Measurements from ENCODE around the gene PPP2R2D.

The PPP2R2D gene

DNA sequence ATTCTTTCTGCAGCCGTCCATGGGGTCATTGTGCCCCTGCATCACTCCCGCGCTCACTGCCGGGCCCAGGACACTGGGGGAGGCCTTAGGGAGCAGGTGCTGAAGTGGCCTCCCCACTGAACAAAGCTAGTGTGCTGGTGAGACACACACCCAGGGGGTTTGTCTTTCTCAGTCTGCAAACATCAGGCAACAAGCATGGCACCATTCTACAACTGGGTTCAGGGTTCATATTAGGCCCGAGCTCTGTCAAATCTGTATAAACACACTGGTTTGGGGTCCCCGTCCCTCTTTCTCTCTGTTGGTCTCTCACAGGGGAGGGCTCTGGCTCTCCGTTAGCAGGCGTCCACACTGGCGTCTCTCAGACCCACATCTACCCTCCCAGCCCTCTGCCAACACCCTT, 11.1 kb upstream of the PPP2R2D start:
- no peak for DNase-seq (ENCODE audit: low read depth)

DNA sequence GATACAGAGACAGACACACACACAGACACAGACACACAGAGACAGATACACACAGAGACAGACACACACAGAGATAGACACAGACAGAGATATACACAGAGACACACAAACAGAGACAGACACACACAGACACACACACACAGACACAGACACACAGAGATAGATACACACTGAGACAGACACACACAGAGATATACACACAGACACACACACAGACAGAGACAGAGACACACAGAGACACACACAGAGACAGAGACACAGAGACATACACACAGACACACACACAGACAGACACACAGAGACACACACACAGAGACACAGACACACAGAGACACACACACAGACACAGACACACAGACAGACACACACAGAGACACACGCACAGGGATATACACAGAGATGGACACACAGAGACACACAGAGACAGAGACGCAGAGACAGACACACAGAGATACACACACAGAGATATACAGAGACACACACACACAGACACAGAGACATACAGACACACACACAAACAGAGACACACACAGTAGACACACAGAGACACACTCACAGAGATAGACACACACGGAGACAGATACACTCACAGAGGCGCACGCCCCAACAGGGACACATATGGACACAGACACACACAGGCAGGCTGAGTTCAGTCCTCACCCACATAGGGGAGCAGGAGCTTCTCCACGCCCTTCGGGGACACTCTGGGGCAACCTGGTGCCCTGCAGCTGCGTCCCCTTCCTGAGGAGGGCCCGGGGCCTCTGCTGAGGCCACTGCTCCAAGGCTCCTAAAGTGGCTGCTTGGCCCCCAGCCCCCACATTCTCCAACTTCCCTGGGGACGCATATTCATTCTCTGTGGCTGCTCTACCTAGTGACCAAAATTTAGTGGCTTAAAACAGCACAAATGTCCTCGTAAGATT, 10.3 kb upstream of the PPP2R2D start:
- no peak for DNase-seq (ENCODE audit: low read depth)

DNA sequence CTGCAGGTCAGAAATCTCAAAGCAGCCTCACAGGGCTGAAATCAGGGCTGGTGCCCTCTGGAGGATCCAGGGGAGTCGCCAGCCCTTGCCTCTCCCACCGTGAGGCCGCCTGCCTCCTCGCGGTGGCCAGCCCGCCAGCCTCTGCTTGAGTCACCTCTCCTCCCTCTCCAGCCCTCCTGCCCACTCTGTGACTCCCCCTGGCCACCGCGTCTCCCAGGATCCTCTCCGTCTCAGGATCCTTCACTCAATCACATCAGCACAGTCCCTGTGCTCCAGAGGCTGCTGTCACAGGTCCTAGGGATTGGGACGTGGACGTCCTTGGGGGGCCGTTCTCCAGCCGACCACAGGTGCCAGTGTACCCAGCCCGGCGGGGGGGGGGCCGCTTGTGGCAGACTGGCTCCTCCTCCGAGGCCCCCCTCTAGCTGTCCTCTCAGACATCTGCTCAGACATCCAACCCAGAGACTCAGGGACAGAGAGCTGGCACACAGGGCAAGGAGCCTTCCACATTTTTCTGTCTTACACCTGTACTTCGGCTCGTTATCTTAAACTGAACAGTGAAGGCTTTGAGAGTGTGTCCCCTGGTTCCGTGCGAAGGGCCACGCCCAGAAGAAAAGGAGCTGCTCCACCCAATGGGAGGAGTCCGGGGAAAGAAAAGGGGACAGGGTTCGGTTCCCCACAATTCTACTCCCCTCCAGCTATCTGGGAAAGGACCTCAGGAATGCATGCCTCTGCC, 9.4 kb upstream of the PPP2R2D start:
- no peak for DNase-seq (ENCODE audit: low read depth)

DNA sequence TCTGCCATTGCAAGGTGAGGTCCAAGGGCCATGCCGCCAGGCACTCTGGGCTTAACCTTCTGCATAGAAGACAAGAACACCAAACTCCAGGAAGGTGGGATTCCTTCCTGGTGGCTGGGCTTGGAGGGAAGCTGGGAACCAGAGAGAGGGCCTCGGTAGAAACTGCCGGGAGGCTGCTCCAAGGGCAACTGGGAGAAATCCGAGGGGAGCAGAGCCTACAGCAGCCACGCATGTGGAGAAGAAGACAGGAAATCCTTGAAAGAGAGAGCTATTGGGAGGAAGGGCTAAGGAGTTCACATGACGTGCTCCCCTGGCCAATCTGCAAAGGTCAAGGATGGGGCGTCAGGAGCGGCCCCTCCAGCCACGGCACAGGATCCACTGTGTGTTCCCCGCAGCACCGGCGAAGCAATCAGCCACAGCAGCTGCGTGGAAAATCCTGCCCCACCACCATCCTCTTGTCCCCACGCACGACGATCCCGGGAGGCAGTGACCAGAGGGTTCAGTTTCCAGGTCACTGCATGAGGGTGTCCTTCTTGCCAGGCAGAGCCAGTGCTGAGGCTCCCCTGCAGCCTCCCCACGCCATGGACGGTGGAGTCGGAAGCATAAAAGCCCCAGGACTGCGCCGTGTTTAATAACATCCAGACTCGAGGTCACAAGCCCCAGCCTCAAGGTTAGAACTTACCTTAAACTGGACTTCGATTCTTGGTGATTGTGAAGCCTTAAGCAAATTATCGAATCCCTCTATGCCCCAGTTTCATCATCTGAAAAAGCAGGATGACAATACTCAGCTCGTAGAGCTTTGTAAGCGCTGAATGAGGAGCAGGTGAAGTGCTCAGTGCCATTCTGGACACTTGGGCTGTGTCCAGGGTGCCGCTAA, 8.6 kb upstream of the PPP2R2D start:
- no peak for DNase-seq (ENCODE audit: low read depth)

- DNase-seq (ENCODE audit: low read depth) = no peak
Measured at GRCh38 chr10:131892806-131893675, 7.8 kb upstream of the PPP2R2D start.

DNA sequence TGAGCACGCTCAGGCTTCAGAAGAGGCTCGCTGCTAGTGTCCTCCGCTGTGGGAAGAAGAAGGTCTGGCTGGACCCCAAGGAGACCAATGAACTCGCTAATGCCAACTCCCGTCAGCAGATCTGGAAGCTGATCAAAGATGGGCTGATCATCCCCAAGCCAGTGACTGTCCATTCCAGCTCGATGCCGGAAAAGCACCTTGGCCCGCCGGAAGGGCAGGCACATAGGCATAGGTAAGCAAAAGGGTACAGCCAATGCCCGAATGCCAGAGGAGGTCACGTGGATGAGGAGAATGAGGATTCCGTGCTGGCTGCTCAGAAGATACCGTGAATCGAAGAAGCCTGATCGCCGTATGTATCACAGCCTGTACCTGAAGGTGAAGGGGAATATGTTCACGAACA, 5.7 kb upstream of the PPP2R2D start:
- no peak for DNase-seq (ENCODE audit: low read depth)

DNA sequence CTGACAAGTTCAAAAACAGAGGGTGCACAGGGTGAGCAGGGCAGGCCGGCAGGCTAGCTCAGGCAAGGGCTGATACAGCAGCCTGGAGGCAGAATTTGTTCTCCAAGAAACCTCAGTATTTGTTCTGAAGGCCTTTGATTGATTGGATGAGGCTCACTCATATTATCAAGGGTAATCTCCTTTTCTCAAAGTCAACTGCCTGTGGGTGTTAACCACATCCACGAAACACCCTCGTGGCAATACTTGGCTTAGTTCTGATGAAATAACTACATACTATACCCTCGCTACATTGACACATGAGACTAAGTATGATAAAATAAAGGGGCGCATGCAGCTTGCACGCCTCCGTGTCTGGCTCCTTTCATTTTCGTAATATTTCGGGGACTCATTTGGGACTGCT, 4.4 kb upstream of the PPP2R2D start:
- DNase-seq (ENCODE audit: low read depth) = no peak

GRCh38 chr10:131897297-131897899, 3.4 kb upstream of the PPP2R2D start:
- no peak for DNase-seq (ENCODE audit: low read depth)

GRCh38 chr10:131898061-131898460, 2.7 kb upstream of the PPP2R2D start:
- DNase-seq (ENCODE audit: low read depth) = no peak

DNA sequence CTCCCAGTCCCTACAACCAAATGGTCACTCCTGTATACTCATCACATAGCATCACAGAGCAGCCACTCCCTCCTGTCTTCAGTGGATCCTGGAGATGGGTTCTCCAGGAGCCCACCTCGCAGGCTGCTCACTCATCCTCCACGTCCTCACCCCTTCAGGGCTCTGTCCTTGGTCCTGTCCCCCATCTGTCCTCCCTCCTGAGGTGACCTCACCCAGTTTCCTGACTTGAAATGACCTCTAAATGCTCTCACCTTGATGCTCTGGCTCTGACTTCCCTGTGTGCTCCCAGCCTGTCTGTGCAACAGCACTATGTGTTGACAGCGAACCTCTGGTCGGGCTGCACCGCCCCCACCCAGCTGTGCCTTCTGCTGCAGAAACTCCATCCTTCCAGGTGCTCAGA, 2.1 kb upstream of the PPP2R2D start:
- no peak for DNase-seq (ENCODE audit: low read depth)

- no peak for DNase-seq (ENCODE audit: low read depth)
Measured at GRCh38 chr10:131899116-131899690, 1.6 kb upstream of the PPP2R2D start.

GRCh38 chr10:131899695-131900349, 986 bp upstream of the PPP2R2D start:
- DNase-seq (ENCODE audit: low read depth) = no peak

DNA sequence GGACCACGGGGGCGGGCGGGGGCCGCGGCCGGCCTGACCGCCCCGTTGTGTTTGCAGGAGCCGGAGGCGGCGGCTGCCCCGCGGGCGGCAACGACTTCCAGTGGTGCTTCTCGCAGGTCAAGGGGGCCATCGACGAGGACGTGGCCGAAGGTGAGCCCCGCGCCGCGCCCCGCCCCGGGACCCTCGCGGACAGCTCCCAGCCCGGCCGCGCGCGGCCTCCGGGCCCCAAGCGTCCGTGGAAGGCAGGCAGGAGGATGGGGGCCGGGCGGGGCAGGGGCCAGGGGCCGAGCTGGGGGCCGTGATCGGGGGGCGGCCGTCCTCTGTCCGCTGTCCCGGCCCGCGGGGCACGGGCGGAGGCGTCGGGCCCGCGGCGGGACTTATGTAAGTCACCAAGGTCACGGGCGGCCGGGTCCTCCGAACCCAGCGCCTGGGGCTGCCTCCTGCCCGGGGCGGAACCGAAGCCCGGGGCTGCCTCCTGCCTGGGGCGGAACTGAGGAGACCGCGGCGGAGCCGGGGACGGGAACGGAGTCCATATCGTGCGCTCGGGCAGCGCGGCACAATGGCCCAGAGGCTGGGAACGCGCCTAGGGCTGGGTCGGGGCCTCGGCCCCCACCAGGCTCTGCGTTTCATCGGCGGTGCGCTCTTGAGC, 497 bp downstream of the PPP2R2D start:
- no peak for DNase-seq (ENCODE audit: low read depth)

GRCh38 chr10:131902211-131902610, 1.4 kb downstream of the PPP2R2D start:
- DNase-seq (ENCODE audit: low read depth) = no peak

DNA sequence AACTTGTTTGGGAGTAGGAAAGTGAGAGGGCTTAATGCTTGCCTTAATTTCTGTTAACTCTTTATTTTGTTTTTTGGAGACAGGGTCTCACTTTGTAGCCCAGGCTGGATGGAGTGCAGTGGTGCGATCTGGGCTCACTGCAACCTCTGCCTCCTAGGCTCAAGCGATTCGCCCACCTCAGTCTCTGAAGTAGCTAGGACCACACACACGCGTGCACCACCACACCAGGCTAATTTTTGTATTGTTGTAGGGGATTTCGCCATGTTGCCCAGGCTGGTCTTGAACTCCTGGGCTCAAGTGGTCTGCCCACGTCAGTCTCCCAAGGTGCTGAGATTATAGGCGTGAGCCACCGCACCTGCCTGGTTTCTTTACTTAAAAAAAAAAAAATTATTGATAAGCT, 1.9 kb downstream of the PPP2R2D start:
- no peak for DNase-seq (ENCODE audit: low read depth)

GRCh38 chr10:131905267-131905571, 4.4 kb downstream of the PPP2R2D start:
- no peak for DNase-seq (ENCODE audit: low read depth)

DNA sequence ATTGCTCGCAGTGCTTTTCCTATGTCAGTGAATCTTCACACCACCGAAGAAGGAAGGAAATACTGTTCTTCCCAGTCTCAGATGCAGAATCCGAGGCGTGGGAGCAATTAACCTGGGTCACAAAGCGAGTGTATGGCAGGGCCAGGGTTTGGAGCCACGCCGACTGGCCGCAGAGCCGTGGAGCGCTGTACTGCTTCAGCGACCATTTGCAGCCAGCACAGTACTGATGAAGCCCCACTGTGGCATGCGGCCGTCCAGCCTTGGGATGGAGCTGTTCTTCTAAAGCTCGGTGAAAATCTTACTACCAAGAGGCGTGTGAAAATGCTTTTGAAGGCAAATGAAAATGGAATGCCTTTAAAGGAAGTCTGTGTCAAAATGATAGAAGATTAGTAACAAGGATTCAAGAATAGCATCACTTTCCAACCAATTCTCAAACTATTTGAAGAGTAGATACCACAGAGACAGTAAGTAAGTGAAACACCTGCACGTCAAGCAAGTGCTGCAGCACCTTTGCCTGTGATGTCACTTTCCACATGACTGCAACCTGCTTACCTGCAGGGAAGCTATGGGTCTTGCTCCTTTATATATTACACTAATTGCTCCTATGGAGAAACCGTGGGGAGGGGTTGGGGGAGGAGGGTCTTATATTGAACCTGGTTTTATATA, 4.9 kb downstream of the PPP2R2D start:
- DNase-seq (ENCODE audit: low read depth) = no peak

GRCh38 chr10:131906269-131906639, 5.4 kb downstream of the PPP2R2D start:
- no peak for DNase-seq (ENCODE audit: low read depth)

GRCh38 chr10:131907679-131908078, 6.9 kb downstream of the PPP2R2D start:
- DNase-seq (ENCODE audit: low read depth) = no peak

Measured in stimulated activated CD8-positive, alpha-beta memory T cell treated with anti-CD3 and anti-CD28 coated beads, Interleukin-4, amount 100 ng/mL, for 24 hours (primary cell).